GM12878 (cell line): ENCODE results near the gene OXTR. TPM values are rescaled to one million over a fixed set of nuclear protein-coding genes. Genes with fewer than 3 reads are reported as not detected.

Experiments
- ATAC-seq: fragments of 200-7000 bp; cut with Tn5 transposase; 3 replicates; pipeline ENCODE4 v1.9.1; 2020; ENCODE audit warnings: mild to moderate bottlenecking, moderate library complexity
- BruUV-seq: library from RNA; stranded (reverse); fragments of 400-500 nt; replicated peaks from 2 replicates; lab custom pipeline; 2021; lab: Mats Ljungman, UMichigan
- CTCF ChIA-PET: fragments of 300-600 bp; sonication (Branson Sonifier 250); formaldehyde crosslinking; extraction: SDS; loops from one replicate; lab custom pipeline; 2021; ENCODE audit warnings: inconsistent platforms; lab: Yijun Ruan, JAX
- POLR2A ChIA-PET: fragments of 350-600 bp; formaldehyde crosslinking; extraction: SDS; loops from one replicate; lab custom pipeline; 2021; ENCODE audit warnings: inconsistent platforms; lab: Charles Lee
- RAD21 ChIA-PET: fragments of 300-600 bp; sonication (Branson Sonifier 250); formaldehyde crosslinking; loops from one replicate; lab custom pipeline; 2023; ENCODE audit warnings: antibody characterized with exemption; ENCODE audit not compliant: unreplicated experiment; lab: Charles Lee
- SMC1A ChIA-PET: fragments of 300-600 bp; sonication (Branson Sonifier 250); formaldehyde crosslinking; loops from one replicate; lab custom pipeline; 2023; ENCODE audit not compliant: unreplicated experiment, uncharacterized antibody; lab: Charles Lee
- DNase-seq: peaks from one replicate; pipeline ENCODE4 v3.0.0-alpha.2; 2011; ENCODE audit warnings: low read depth, low spot score
- FAIRE-seq: peaks from 3 replicates; lab custom pipeline; 2011; peaks lifted over from hg19 to GRCh38; lab: Jason Lieb, UNC
- H2AFZ ChIP-seq: 2 replicates; pipeline ENCODE4 v1.6.0; 2011; ENCODE audit warnings: low read depth, low read length, control low read depth; ENCODE audit not compliant: control insufficient read depth
- H3K27ac ChIP-seq: 2 replicates; pipeline ENCODE4 v1.5.1; 2011; ENCODE audit warnings: control low read depth; ENCODE audit not compliant: control insufficient read depth, insufficient read depth
- H3K27me3 ChIP-seq, 2 experiments: replicated peaks in 1 of 2; 2 replicates each; pipeline versions ENCODE4 v1.6.0 to v1.6.1; 2011; ENCODE audit warnings: low read length in 1 of 2; ENCODE audit not compliant: control insufficient read depth in 2 of 2, insufficient read depth in 2 of 2
- H3K36me3 ChIP-seq, 2 experiments: 2 replicates each; pipeline ENCODE4 v1.5.1; 2011; ENCODE audit warnings: low read length in 1 of 2; ENCODE audit not compliant: control insufficient read depth in 2 of 2, insufficient read depth in 2 of 2
- H3K4me1 ChIP-seq: 2 replicates; pipeline ENCODE4 v1.6.1; 2011; ENCODE audit warnings: mild to moderate bottlenecking, low read length, moderate library complexity, mixed read lengths; ENCODE audit not compliant: control insufficient read depth, insufficient read depth
- H3K4me2 ChIP-seq: 2 replicates; pipeline ENCODE4 v1.6.0; 2011; ENCODE audit warnings: control low read depth; ENCODE audit not compliant: control insufficient read depth, insufficient read depth
- H3K4me3 ChIP-seq: fragments of 200-600 bp; sonication (generic); 2 replicates; pipeline ENCODE4 v1.5.1; 2016
- H3K79me2 ChIP-seq: 2 replicates; pipeline ENCODE4 v1.6.0; 2011; ENCODE audit warnings: low read length; ENCODE audit not compliant: control insufficient read depth, insufficient read depth
- H3K9ac ChIP-seq: 2 replicates; pipeline ENCODE4 v1.8.0; 2011; ENCODE audit warnings: low read length, control low read depth, mixed read lengths; ENCODE audit not compliant: control insufficient read depth, insufficient read depth
- H3K9me3 ChIP-seq: replicated peaks from 3 replicates; pipeline ENCODE4 v1.5.1; 2011; ENCODE audit warnings: mild to moderate bottlenecking, low read length; ENCODE audit not compliant: control insufficient read depth, insufficient read depth
- H4K20me1 ChIP-seq: 2 replicates; pipeline ENCODE4 v1.6.0; 2011; ENCODE audit not compliant: control insufficient read depth, insufficient read depth
- BCLAF1 ChIP-seq: fragments of 450-650 bp; IDR thresholded peaks from 2 replicates; pipeline ENCODE4 v1.6.1; 2017; ENCODE audit warnings: antibody characterized with exemption, mild to moderate bottlenecking, moderate library complexity
- E2F8 ChIP-seq: fragments of 450-650 bp; IDR thresholded peaks from 2 replicates; pipeline ENCODE4 v1.6.1; 2018; ENCODE audit warnings: mild to moderate bottlenecking, low read depth, moderate library complexity; ENCODE audit not compliant: partially characterized antibody
- EGR1 ChIP-seq, 2 experiments: IDR thresholded peaks; 1 replicate in 1 of 2; 2 replicates in 1 of 2; pipeline ENCODE4 v1.6.1; 2011 to 2012; ENCODE audit warnings: low read depth in 2 of 2, low read length in 2 of 2, borderline replicate concordance in 1 of 2, mild to moderate bottlenecking in 1 of 2, moderate library complexity in 1 of 2
- GABPA ChIP-seq: IDR thresholded peaks from 2 replicates; pipeline ENCODE4 v1.6.1; 2014; ENCODE audit warnings: antibody characterized with exemption, low read depth, mild to moderate bottlenecking, inconsistent platforms
- RFX5 ChIP-seq: IDR thresholded peaks from 2 replicates; pipeline ENCODE4 v1.6.1; 2011; ENCODE audit warnings: low read depth, low read length, improper control_type of control experiment
- WGBS: methylation state at CpG from one replicate; pipeline ENCODE4 v1.1.6; 2016; ENCODE audit warnings: low lambda C conversion rate; ENCODE audit not compliant: insufficient replicate concordance, insufficient coverage; ENCODE audit errors: missing lambda C conversion rate; 5-methylcytosine and 5-hydroxymethylcytosine counted together
- in situ Hi-C: fragments of 300-500 bp; cut with MboI; formaldehyde crosslinking; loops from 9 replicates; pipeline ENCODE4 v1.14.3; 2018; ENCODE audit warnings: mixed read lengths
- intact Hi-C: fragments of 100-400 bp; cut with micrococcal nuclease; formaldehyde crosslinking; loops from one replicate; pipeline ENCODE4 v1.14.2; 2022; ENCODE audit not compliant: unreplicated experiment
- polyA plus RNA-seq, 11 experiments: library from polyadenylated mRNA; depleted of rRNA in 4 of 11; unstranded in 6 of 11; stranded (reverse) in 5 of 11; fragments of >200 nt; fragmentation: Nextera tagmentation in 4 of 11; fragmentation: Illumina TruSeq in 1 of 11; extraction: Ambion mirVana in 4 of 11; extraction: Trizol in 1 of 11; gene quantifications; 1 replicate in 1 of 11; 2 replicates in 10 of 11; pipeline versions ENCODE4 v1.2.1 to v1.2.3, GENCODE V29; 2011 to 2016; ENCODE audit warnings: inconsistent platforms in 2 of 11, missing spikeins in 2 of 11, low read depth in 1 of 11
- total RNA-seq, 4 experiments: library from RNA; depleted of rRNA in 3 of 4; stranded (reverse); fragments of >200 nt in 3 of 4; fragmentation: Illumina TruSeq in 1 of 4; extraction: Trizol in 1 of 4; gene quantifications; 2 replicates each; pipeline versions ENCODE4 v1.2.1 to v1.2.3, GENCODE V29; 2013 to 2021
- TF ChIP-seq, protein P1 (sequence below): IDR thresholded peaks from 2 replicates; pipeline ENCODE4 v1.6.1; 2011; ENCODE audit warnings: low read depth, mild to moderate bottlenecking, low read length, moderate library complexity, borderline replicate concordance; ENCODE audit errors: extremely low read depth
- TF ChIP-seq, protein P2 (sequence below): fragments of 450-650 bp; IDR thresholded peaks from 2 replicates; pipeline ENCODE4 v1.6.1; 2016; ENCODE audit warnings: mild to moderate bottlenecking, moderate library complexity, borderline replicate concordance
- TF ChIP-seq, protein P3 (sequence below): fragments of 450-650 bp; IDR thresholded peaks from 2 replicates; pipeline ENCODE4 v1.6.1; 2014; ENCODE audit warnings: mild to moderate bottlenecking
- TF ChIP-seq, protein P4 (sequence below): IDR thresholded peaks from 2 replicates; pipeline ENCODE4 v1.6.1; 2011; ENCODE audit warnings: mild to moderate bottlenecking, low read depth, low read length, moderate library complexity; ENCODE audit not compliant: insufficient replicate concordance

Gene OXTR
- total and polyA plus RNA-seq, 10 of the 15 experiments (the other 5 are each of a cell fraction or from before 2014, with no cell fraction given), result 0.43 to 5.9 (median 2.6) TPM

- Histone ChIP-seq H4K20me1 (no peaks in the 10 kb centered on the region), H3K9me3 (no peaks in the 10 kb centered on the region; the same call in 2 of the 3 replicates), H3K9ac (no peak overlapping the region), H3K4me3 (no peak overlapping the region), H2AFZ (no peak overlapping the region), H3K27me3 (no peaks in the 10 kb centered on the region), H3K27ac (no peak overlapping the region), H3K36me3 (no peaks in the 10 kb centered on the region), H3K79me2 (no peaks in the 10 kb centered on the region), H3K4me1 (no peaks in the 10 kb centered on the region), H3K4me2 (no peak overlapping the region)
- in situ Hi-C loops (no loop called here), intact Hi-C loops (no loop called here)
- ATAC-seq (no peak), FAIRE-seq (no peak), DNase-seq (no peak)
- no TSS peak for BruUV-seq
- ChIA-PET SMC1A (no interaction called here), RAD21 (no interaction called here), CTCF (interaction anchor here (3.3 kb wide), 1 partner anchor 11 kb away, joined by 9 read pairs; no protein-coding TSS in a partner anchor), POLR2A (no interaction called here)
- WGBS, result 27% methylated on average over 3 of the region's 3 CpGs
- TF ChIP-seq EGR1 (IDR thresholded peaks at IDR 0.05; ENCODE audit: borderline replicate concordance in 1 of 2, low read depth in 2 of 2, low read length in 2 of 2) (no peak), E2F8 (no peak), RFX5 (no peak), GABPA (no peak), BCLAF1 (no peak)
- TF ChIP-seq, protein P1, sequence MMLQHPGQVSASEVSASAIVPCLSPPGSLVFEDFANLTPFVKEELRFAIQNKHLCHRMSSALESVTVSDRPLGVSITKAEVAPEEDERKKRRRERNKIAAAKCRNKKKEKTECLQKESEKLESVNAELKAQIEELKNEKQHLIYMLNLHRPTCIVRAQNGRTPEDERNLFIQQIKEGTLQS, result no peak
- TF ChIP-seq, protein P2, sequence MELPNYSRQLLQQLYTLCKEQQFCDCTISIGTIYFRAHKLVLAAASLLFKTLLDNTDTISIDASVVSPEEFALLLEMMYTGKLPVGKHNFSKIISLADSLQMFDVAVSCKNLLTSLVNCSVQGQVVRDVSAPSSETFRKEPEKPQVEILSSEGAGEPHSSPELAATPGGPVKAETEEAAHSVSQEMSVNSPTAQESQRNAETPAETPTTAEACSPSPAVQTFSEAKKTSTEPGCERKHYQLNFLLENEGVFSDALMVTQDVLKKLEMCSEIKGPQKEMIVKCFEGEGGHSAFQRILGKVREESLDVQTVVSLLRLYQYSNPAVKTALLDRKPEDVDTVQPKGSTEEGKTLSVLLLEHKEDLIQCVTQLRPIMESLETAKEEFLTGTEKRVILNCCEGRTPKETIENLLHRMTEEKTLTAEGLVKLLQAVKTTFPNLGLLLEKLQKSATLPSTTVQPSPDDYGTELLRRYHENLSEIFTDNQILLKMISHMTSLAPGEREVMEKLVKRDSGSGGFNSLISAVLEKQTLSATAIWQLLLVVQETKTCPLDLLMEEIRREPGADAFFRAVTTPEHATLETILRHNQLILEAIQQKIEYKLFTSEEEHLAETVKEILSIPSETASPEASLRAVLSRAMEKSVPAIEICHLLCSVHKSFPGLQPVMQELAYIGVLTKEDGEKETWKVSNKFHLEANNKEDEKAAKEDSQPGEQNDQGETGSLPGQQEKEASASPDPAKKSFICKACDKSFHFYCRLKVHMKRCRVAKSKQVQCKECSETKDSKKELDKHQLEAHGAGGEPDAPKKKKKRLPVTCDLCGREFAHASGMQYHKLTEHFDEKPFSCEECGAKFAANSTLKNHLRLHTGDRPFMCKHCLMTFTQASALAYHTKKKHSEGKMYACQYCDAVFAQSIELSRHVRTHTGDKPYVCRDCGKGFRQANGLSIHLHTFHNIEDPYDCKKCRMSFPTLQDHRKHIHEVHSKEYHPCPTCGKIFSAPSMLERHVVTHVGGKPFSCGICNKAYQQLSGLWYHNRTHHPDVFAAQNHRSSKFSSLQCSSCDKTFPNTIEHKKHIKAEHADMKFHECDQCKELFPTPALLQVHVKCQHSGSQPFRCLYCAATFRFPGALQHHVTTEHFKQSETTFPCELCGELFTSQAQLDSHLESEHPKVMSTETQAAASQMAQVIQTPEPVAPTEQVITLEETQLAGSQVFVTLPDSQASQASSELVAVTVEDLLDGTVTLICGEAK, result no peak
- TF ChIP-seq, protein P3, sequence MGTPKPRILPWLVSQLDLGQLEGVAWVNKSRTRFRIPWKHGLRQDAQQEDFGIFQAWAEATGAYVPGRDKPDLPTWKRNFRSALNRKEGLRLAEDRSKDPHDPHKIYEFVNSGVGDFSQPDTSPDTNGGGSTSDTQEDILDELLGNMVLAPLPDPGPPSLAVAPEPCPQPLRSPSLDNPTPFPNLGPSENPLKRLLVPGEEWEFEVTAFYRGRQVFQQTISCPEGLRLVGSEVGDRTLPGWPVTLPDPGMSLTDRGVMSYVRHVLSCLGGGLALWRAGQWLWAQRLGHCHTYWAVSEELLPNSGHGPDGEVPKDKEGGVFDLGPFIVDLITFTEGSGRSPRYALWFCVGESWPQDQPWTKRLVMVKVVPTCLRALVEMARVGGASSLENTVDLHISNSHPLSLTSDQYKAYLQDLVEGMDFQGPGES, result no peak
- TF ChIP-seq, protein P4, sequence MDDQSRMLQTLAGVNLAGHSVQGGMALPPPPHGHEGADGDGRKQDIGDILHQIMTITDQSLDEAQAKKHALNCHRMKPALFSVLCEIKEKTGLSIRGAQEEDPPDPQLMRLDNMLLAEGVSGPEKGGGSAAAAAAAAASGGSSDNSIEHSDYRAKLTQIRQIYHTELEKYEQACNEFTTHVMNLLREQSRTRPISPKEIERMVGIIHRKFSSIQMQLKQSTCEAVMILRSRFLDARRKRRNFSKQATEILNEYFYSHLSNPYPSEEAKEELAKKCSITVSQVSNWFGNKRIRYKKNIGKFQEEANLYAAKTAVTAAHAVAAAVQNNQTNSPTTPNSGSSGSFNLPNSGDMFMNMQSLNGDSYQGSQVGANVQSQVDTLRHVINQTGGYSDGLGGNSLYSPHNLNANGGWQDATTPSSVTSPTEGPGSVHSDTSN, result no peak
Observed at GRCh38 chr3:8724108-8724752, 45.2 kb downstream of the OXTR start.
